Fibroblast of pulmonary artery (primary cell): ENCODE results near the gene SKI.

Experiments used
- DNase-seq: peaks from one replicate; pipeline ENCODE4 v3.0.0-alpha.2; 2010; ENCODE audit warnings: low read depth
- H3K4me3 ChIP-seq: replicated peaks from 2 replicates; pipeline ENCODE4 v1.5.1; 2011; ENCODE audit warnings: low read depth, mild to moderate bottlenecking, control low read depth, low read length, moderate library complexity
- TF ChIP-seq, protein P1 (sequence below): IDR thresholded peaks from 2 replicates; pipeline ENCODE4 v1.5.1; 2011; ENCODE audit warnings: mild to moderate bottlenecking, control low read depth, low read length, inconsistent platforms; ENCODE audit errors: missing control alignments

SKI gene

DNA sequence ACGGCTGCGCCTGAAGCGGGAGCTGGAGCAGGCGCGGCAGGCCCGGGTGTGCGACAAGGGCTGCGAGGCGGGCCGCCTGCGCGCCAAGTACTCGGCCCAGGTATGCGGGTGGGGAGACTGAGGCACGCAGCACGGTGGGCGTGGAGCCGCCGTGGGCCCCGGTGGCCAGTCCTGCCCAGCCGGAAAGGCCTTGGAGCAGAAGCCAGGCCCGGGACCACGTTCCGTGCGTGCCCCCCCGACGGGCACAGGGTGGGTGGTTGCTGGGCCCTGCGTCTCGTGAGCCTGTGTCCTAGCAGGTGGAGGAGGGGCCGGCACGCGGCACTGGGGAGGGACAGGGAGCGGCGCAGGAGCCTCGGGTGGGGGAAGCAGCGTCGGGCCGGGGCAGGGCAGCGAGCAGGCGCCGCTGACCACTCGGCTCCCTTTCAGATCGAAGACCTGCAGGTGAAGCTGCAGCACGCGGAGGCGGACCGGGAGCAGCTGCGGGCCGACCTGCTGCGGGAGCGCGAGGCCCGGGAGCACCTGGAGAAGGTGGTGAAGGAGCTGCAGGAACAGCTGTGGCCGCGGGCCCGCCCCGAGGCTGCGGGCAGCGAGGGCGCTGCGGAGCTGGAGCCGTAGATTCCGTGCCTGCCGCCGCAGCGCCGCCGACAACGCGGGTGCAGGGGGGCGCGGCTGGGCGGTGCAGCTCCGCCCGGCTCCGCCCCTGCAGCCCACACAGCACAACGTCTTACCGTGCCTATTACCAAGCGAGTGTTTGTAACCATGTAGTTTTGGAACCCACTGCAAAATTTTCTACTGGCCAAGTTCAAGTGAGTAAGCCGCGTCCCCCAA, 78.2 kb downstream of the SKI start:
- no peak for DNase-seq
- H3K4me3 ChIP-seq = no peak overlapping the region
- TF ChIP-seq, protein P1, sequence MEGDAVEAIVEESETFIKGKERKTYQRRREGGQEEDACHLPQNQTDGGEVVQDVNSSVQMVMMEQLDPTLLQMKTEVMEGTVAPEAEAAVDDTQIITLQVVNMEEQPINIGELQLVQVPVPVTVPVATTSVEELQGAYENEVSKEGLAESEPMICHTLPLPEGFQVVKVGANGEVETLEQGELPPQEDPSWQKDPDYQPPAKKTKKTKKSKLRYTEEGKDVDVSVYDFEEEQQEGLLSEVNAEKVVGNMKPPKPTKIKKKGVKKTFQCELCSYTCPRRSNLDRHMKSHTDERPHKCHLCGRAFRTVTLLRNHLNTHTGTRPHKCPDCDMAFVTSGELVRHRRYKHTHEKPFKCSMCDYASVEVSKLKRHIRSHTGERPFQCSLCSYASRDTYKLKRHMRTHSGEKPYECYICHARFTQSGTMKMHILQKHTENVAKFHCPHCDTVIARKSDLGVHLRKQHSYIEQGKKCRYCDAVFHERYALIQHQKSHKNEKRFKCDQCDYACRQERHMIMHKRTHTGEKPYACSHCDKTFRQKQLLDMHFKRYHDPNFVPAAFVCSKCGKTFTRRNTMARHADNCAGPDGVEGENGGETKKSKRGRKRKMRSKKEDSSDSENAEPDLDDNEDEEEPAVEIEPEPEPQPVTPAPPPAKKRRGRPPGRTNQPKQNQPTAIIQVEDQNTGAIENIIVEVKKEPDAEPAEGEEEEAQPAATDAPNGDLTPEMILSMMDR = no peak

DNA sequence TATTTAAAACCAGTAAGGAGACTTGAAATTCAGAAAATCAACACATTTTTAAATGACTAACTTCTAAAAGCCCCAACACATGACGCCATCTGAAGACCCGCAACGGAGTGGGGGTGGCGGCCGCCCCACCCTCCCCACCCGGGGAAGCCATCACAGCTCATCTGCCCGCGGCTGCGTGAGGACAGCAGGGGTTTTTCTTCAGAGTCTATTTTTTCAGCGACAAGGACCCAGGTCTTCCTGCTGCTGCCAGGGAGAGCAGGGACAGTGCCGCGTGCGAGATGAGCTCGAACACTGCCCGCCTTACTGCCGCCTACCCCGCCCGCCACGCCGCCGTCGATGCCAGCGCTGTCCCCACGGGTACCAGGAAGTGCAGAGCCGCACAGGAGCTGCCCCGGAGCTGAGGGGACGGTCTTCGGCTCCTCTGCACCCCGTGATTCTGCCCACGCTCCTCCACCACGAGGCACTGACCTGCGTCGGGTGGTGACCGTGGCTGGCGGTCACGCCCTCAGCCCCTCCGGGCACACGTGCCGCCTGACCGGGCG, 79.0 kb downstream of the SKI start:
- H3K4me3 ChIP-seq = no peak overlapping the region
- TF ChIP-seq, protein P1 = no peak
- no peak for DNase-seq

DNA sequence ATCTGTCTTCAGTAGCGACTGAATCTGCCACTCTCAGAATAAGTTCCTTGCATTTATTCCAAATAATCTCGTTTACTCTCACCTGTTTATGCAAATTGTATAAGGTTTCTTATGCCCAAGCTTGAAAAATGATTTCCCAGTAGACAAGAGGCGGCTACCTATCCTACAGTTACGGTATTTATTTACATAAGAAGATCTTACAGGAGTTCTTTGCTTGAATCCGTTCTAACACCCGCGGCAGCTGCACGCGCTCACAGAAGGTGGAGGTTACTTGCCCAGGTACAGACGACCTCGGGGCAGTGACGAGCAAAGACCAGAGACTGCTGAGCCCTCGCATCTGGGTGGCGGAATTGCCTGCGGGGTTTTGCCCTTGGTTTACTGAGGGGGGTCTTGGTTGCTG, 79.9 kb downstream of the SKI start:
- TF ChIP-seq, protein P1 = no peak
- no peak overlapping the region for H3K4me3 ChIP-seq
- DNase-seq = no peak

DNA sequence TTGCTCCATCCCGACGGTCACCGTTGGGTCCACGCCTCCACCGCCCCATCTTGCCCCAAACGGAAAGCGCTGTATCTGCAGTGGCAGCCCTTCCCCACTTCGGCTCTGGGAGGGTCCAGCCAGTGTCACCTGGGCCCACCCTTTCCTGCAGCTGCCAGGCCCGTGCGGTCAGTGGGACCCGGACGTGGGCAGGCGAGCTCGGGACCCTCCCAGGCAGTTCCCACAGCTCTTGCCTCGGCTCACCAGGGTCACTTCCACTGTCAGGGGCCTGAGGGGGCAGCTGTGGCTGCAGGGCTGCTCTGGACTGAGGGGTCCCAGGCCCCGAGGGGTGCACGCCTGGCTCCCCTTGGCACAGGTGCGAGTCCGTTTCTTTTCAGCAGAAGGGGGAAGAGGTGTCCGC, 80.7 kb downstream of the SKI start:
- no peak for DNase-seq
- TF ChIP-seq, protein P1 = no peak
- H3K4me3 ChIP-seq = no peak overlapping the region

DNA sequence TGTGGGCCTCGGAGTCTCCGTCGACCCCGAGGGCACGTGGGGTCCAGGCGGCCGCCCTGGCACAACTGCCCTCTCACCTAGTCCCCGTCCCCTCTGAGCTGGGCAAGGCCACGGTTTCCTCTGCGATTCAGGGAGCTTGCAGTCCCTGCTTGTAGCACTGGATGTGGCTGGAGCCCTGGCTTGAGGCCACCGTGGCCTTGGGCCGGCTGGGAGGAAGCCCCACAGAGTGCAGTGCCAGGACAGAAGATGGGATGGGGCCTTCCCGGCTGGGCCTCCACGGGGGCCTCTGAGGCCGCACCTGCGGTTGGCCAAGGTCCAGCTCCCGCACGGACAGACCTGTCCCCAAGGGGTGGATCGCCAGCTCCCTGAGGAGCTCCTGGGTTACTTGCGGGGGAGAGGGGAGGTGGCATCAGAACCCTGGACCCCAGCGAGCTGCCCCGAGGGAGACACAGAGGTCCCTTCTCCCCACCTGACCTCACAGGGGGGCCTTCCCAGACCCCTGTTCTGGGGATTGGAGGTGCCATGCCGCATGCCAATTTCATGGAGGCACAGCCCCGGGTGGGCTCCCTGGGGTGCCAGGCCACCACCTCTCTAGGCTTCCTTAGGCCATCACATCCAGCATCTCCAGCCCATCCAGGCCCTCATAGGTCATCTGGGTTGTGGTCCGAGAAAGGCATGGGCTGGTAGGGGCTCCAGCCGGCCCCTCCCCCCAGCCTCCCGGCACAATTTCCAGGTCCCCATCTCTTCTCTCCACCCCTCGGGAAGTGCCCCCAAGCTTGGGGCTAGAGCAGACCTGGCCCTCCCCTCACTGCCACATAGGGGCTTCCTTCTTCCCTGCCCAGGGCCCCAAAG, 82.4 kb downstream of the SKI start:
- TF ChIP-seq, protein P1 = no peak
- no peak overlapping the region for H3K4me3 ChIP-seq

DNA sequence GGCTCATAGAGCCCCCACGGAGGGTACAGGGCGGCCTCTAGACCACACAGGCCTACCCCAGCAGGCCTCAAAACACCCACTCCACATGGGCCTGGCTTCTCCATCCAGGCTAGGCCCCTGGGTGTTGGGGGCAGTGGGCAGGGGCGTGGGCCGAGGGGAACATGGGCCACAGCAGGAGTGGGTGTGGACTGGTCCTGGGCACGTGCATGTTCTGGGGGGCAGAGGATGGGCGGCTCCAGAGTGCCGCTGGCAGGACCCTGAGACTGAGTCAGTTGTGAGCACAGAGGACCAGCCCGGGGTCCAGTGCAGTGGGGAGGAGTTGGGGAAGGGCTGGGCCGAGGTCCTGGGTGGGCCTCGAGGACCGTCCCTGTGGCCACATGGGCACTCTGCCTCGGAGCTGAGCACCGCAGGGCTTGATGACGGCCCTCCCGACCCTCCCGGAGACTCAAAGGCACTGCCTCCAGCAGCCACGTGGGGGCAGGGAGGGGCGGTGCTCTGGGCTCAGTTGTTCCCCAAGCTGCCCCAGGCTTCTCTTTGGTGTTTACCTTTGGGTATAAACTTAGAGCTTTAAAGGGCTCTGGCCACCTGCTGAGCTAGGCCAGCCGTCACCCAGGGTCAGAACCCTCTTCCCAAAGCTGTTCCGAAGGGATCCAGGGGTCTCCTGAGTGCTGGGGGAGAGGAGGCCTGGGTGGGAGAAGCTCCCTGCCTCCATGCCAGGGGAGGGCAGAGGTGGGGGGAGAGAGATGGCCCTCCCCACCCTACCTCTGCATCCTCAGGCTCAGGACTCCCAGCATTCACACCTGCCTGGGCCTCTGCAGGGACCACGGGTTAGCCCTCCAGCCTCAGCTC, 83.3 kb downstream of the SKI start:
- DNase-seq = peak; percentile 48

More for the DNA sequence above, 82.4 kb downstream of the SKI start:
- no peak for DNase-seq

More for the DNA sequence above, 83.3 kb downstream of the SKI start:
- TF ChIP-seq, protein P1 = peak; percentile 39
- no peak overlapping the region for H3K4me3 ChIP-seq
